Neuronal stem cell (in vitro differentiated cells): ENCODE results near the gene MAML1.
A peak's percentile ranks its signal among the peaks of the same experiment; 100 is the strongest.

Source experiments
- DNase-seq: peaks from one replicate; pipeline ENCODE4 v3.0.0-alpha.2; 2013; ENCODE audit warnings: low spot score
- H2AFZ ChIP-seq: one replicate; pipeline ENCODE4 v1.6.1; 2013; ENCODE audit warnings: mild to moderate bottlenecking, low read length, inconsistent platforms
- H2AK5ac ChIP-seq: 2 replicates; pipeline ENCODE4 v1.6.1; 2013; ENCODE audit warnings: low read depth, mild to moderate bottlenecking, inconsistent platforms, low read length, moderate library complexity, mixed read lengths
- H2BK120ac ChIP-seq: 2 replicates; pipeline ENCODE4 v1.6.1; 2013; ENCODE audit warnings: low read depth, mild to moderate bottlenecking, inconsistent platforms, low read length, moderate library complexity, mixed read lengths
- H2BK12ac ChIP-seq: one replicate; pipeline ENCODE4 v1.6.1; 2013; ENCODE audit warnings: low read length, inconsistent platforms
- H2BK15ac ChIP-seq: 2 replicates; pipeline ENCODE4 v1.6.1; 2013; ENCODE audit warnings: mild to moderate bottlenecking, low read length, inconsistent platforms, mixed read lengths
- H2BK5ac ChIP-seq: one replicate; pipeline ENCODE4 v1.6.1; 2013; ENCODE audit warnings: inconsistent platforms, mild to moderate bottlenecking, low read length, moderate library complexity
- H3K14ac ChIP-seq: one replicate; pipeline ENCODE4 v1.6.1; 2013; ENCODE audit warnings: low read length, inconsistent platforms
- H3K18ac ChIP-seq: 2 replicates; pipeline ENCODE4 v1.6.1; 2013; ENCODE audit warnings: low read length, inconsistent platforms
- H3K23ac ChIP-seq: 2 replicates; pipeline ENCODE4 v1.6.1; 2013; ENCODE audit warnings: low read depth, mild to moderate bottlenecking, mixed read lengths, low read length, inconsistent platforms; ENCODE audit not compliant: poor library complexity
- H3K27ac ChIP-seq: replicated peaks from 3 replicates; pipeline ENCODE4 v1.5.1; 2013; ENCODE audit warnings: low read length, inconsistent platforms
- H3K27me3 ChIP-seq, 3 experiments: 2 replicates each; pipeline ENCODE4 v1.6.1; 2013; ENCODE audit warnings: low read length in 3 of 3, mild to moderate bottlenecking in 2 of 3, inconsistent platforms in 1 of 3, low read depth in 1 of 3, mixed read lengths in 1 of 3, moderate library complexity in 1 of 3; ENCODE audit not compliant: control insufficient read depth in 3 of 3, insufficient read depth in 3 of 3
- H3K36me3 ChIP-seq, 2 donors: replicated peaks in 1 of 2; 2 replicates each; pipeline ENCODE4 v1.6.1; 2013; ENCODE audit warnings: low read length in 2 of 2; ENCODE audit not compliant: control insufficient read depth in 2 of 2, insufficient read depth in 2 of 2
- H3K4ac ChIP-seq: 2 replicates; pipeline ENCODE4 v1.6.1; 2013; ENCODE audit warnings: inconsistent platforms, mild to moderate bottlenecking, low read length, moderate library complexity
- H3K4me1 ChIP-seq, 2 donors: 1 replicate in 1 of 2; 2 replicates in 1 of 2; pipeline ENCODE4 v1.6.1; 2013; ENCODE audit warnings: low read length in 2 of 2, low read depth in 1 of 2; ENCODE audit not compliant: control insufficient read depth in 2 of 2, insufficient read depth in 1 of 2
- H3K4me2 ChIP-seq: one replicate; pipeline ENCODE4 v1.6.1; 2013; ENCODE audit warnings: mild to moderate bottlenecking, low read length, inconsistent platforms; ENCODE audit not compliant: insufficient read depth, poor library complexity, severe bottlenecking
- H3K4me3 ChIP-seq, 2 donors: 2 replicates each; pipeline ENCODE4 v1.5.1; 2013; ENCODE audit warnings: low read length in 2 of 2, mild to moderate bottlenecking in 2 of 2, inconsistent platforms in 1 of 2, moderate library complexity in 1 of 2
- H3K79me1 ChIP-seq: one replicate; pipeline ENCODE4 v1.6.1; 2013; ENCODE audit warnings: low read depth, mild to moderate bottlenecking, inconsistent platforms, low read length, moderate library complexity
- H3K9ac ChIP-seq: one replicate; pipeline ENCODE4 v1.6.1; 2013; ENCODE audit warnings: mild to moderate bottlenecking, low read depth, low read length, inconsistent platforms; ENCODE audit not compliant: poor library complexity
- H3K9me3 ChIP-seq, 2 donors: replicated peaks in 1 of 2; 2 replicates each; pipeline versions ENCODE3 to v1.6.1; 2013; ENCODE audit warnings: low read length in 2 of 2, mild to moderate bottlenecking in 2 of 2, inconsistent platforms in 1 of 2, low read depth in 1 of 2, mixed read lengths in 1 of 2, moderate library complexity in 1 of 2; ENCODE audit not compliant: control insufficient read depth in 2 of 2, insufficient read depth in 1 of 2
- H4K8ac ChIP-seq: one replicate; pipeline ENCODE4 v1.6.1; 2013; ENCODE audit warnings: low read depth, mild to moderate bottlenecking, inconsistent platforms, low read length, moderate library complexity
- H4K91ac ChIP-seq: one replicate; pipeline ENCODE4 v1.6.1; 2013; ENCODE audit warnings: low read length, low read depth, mild to moderate bottlenecking, inconsistent platforms; ENCODE audit not compliant: poor library complexity
- WGBS, 2 donors: extraction: QIAGEN DNeasy Blood & Tissue Kit; methylation state at CpG; one replicate each; pipeline ENCODE4 v1.1.7; 2013; ENCODE audit warnings: missing lambda C conversion rate in 2 of 2, mixed read lengths in 1 of 2; ENCODE audit not compliant: insufficient read length in 2 of 2, insufficient replicate concordance in 1 of 2; ENCODE audit errors: extremely low coverage in 2 of 2; 5-methylcytosine and 5-hydroxymethylcytosine counted together

MAML1 gene

DNA sequence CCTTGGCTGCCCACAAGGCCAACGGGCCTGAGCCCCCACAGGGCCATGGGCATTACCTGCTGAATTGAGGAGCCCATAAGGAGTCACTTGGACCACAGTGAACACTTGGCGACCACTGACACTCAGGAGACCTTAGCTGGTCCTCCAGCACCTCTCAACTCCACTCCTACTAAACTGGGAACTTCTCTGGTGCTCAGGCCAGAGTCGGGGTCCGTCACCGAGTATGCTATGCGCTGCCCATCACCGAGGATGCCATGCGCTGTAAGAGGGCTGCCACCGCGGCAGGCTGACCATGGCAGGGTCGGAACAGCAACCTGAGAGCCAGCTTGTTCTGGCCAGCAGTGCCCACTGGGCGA, 87.5 kb downstream of the MAML1 start:
- no peak for DNase-seq
- WGBS, 2 donors: no CpG with 5 or more reads among the region's 12 CpGs
- peak overlapping the region; percentile 7 to 91 for H3K4me3 ChIP-seq

GRCh38 chr5:179820483-179821297, 88.1 kb downstream of the MAML1 start, which contains the start of gene SQSTM1:
SQSTM1 (plus strand) TSS chr5:179820905; CDS start chr5:179820937, 32 bp downstream.
- no CpG with 5 or more reads among the region's 81 CpGs for WGBS, 2 donors
- Histone ChIP-seq H3K18ac (peak within 1 kb of the TSS; percentile 99), H4K8ac (peak within 1 kb of the TSS; percentile 97), H2AFZ (peak within 1 kb of the TSS; percentile 76), H3K27me3 (peaks cover 0 to 4% (median 0%) of the 10 kb centered on the region in 3 experiments), H2AK5ac (peak within 1 kb of the TSS; percentile 100), H3K27ac (peak within 1 kb of the TSS; percentile 88), H3K4ac (peak within 1 kb of the TSS; percentile 99), H3K23ac (peak within 1 kb of the TSS; percentile 99), H2BK12ac (peak within 1 kb of the TSS; percentile 99), H2BK15ac (peak within 1 kb of the TSS; percentile 97), H3K4me3 (peak within 1 kb of the TSS; percentile 87 to 91), H4K91ac (peak within 1 kb of the TSS; percentile 96), H3K4me1 (peaks cover 23 to 35% of the 10 kb centered on the region in 2 donors), H3K79me1 (peaks cover 23% of the 10 kb centered on the region), H3K9me3 (peaks cover 0 to 2% of the 10 kb centered on the region in 2 donors), H2BK5ac (peak within 1 kb of the TSS; percentile 98), H3K9ac (peak within 1 kb of the TSS; percentile 99), H3K14ac (peak within 1 kb of the TSS; percentile 100), H3K4me2 (peak within 1 kb of the TSS; percentile 88), H2BK120ac (peak within 1 kb of the TSS; percentile 99), H3K36me3 (peaks cover 24 to 39% of the 10 kb centered on the region in 2 donors)
- peak; percentile 81 for DNase-seq

More for the DNA sequence above, 87.5 kb downstream of the MAML1 start:
- H3K79me1 ChIP-seq: peaks cover 23% of the 10 kb centered on the region
- H3K27ac ChIP-seq: peak overlapping the region; percentile 67
- H3K14ac ChIP-seq: peak overlapping the region; percentile 65
- peak overlapping the region; percentile 97 for H2BK15ac ChIP-seq
- H3K4ac ChIP-seq: peak overlapping the region; percentile 99
- peak overlapping the region; percentile 98 for H2BK5ac ChIP-seq
- peaks cover 0 to 4% (median 0%) of the 10 kb centered on the region in 3 experiments for H3K27me3 ChIP-seq
- H3K4me1 ChIP-seq: peaks cover 23 to 35% of the 10 kb centered on the region in 2 donors
- peaks cover 21 to 39% of the 10 kb centered on the region in 2 donors for H3K36me3 ChIP-seq
- H3K18ac ChIP-seq: peak overlapping the region; percentile 97
- peak overlapping the region; percentile 76 for H2AFZ ChIP-seq
- peak overlapping the region; percentile 99 for H3K23ac ChIP-seq
- peak overlapping the region; percentile 99 for H2BK12ac ChIP-seq
- H2BK120ac ChIP-seq: peak overlapping the region; percentile 89
- peak overlapping the region; percentile 63 for H3K9ac ChIP-seq
- H4K91ac ChIP-seq: peak overlapping the region; percentile 96
- peak overlapping the region; percentile 88 for H3K4me2 ChIP-seq
- peak overlapping the region; percentile 97 for H4K8ac ChIP-seq
- peak overlapping the region; percentile 100 for H2AK5ac ChIP-seq
- peaks cover 0 to 4% of the 10 kb centered on the region in 2 donors for H3K9me3 ChIP-seq

DNA sequence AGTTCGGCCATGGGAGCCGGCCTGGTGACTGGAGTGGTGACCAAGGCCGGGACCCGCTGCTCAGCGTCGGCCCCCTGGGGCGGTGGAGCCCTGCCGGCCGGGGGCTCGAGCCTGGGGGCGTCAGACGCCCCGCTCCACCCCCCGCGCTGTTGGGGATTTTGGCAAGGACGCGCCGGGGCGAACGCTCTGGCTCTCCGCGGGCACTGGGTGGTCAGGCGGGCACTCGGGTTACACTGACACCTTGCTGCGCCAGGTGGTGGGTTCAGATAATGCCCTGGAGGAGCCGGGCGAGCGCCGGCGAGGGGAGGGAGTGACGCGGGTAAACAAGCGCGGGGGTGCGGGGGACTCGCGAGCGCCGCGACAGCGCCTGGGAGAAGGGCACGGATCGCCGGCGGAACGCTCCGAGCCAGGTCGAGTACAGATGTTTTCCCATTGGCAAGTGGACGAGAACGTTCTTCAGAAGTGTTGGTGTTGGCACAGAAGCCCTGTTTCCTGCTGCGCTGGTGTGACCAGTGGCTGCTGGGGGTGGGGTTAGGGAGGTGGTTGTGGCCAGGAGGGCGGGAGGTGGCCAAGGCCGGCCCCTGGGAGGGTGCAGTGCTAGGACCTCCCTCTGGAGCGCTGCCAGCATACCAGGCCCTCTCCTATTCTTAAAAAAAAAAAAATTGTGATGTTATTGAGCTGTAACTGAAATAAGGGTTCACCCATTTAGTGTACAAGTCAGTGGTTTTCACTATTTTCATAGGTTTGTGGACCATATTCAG, 88.9 kb downstream of the MAML1 start:
- Histone ChIP-seq H3K23ac (peak overlapping the region; percentile 99), H3K27ac (peak overlapping the region; percentile 88), H2AK5ac (peak overlapping the region; percentile 47), H2BK12ac (peak overlapping the region; percentile 50), H2BK120ac (no peak overlapping the region), H3K4me1 (peaks cover 23 to 33% of the 10 kb centered on the region in 2 donors), H2BK15ac (no peak overlapping the region), H3K36me3 (peaks cover 27 to 44% of the 10 kb centered on the region in 2 donors), H3K79me1 (peaks cover 23% of the 10 kb centered on the region), H4K8ac (no peak overlapping the region), H2AFZ (peak overlapping the region; percentile 76), H2BK5ac (peak overlapping the region; percentile 88), H3K18ac (peak overlapping the region; percentile 99), H3K4me2 (peak overlapping the region; percentile 88), H3K9ac (peak overlapping the region; percentile 99), H3K27me3 (peaks cover 0 to 2% (median 0%) of the 10 kb centered on the region in 3 experiments), H3K9me3 (peaks cover 0 to 2% of the 10 kb centered on the region in 2 donors), H4K91ac (no peak overlapping the region), H3K4me3 (peak overlapping the region; percentile 87 to 91), H3K14ac (peak overlapping the region; percentile 64), H3K4ac (no peak overlapping the region)
- DNase-seq: no peak
- no CpG with 5 or more reads among the region's 54 CpGs for WGBS, 2 donors
